GM18870 (cell line): Measurements from ENCODE around the gene GLRX2.
A peak's percentile ranks its signal among the peaks of the same experiment; 100 is the strongest.
"Not testable (repeated sequence)": the region's sequence is repeated elsewhere in the genome, so short reads cannot be mapped to it uniquely, and the experiment has no call there.

ENCODE experiments used
- ATAC-seq: cut with Tn5 transposase; IDR thresholded peaks from one replicate; pipeline ENCODE4 v1.9.1; 2021; ENCODE audit warnings: moderate library complexity; ENCODE audit not compliant: unreplicated experiment

GLRX2 gene

GRCh38 chr1:193068013-193068412 is 37.2 kb downstream of the GLRX2 start:
- no peak for ATAC-seq

- ATAC-seq: no peak
Observed at GRCh38 chr1:193066606-193067005, 38.6 kb downstream of the GLRX2 start.

- no peak for ATAC-seq
Observed at GRCh38 chr1:193065954-193066353, 39.3 kb downstream of the GLRX2 start.

GRCh38 chr1:193062698-193063463 is 42.3 kb downstream of the GLRX2 start:
- no peak for ATAC-seq

GRCh38 chr1:193060938-193061337 is 44.3 kb downstream of the GLRX2 start:
- no peak for ATAC-seq

- ATAC-seq: no peak
Observed at GRCh38 chr1:193060406-193060805, 44.8 kb downstream of the GLRX2 start.

GRCh38 chr1:193060115-193060403 is 45.2 kb downstream of the GLRX2 start:
- no peak for ATAC-seq

- peak; percentile 95 for ATAC-seq
Observed at GRCh38 chr1:193059282-193060114, 45.7 kb downstream of the GLRX2 start, which contains the start of the genes RO60 and UCHL5. Gene RO60 (plus strand): TSS chr1:193059612. CDS start chr1:193069055, 9,443 bp downstream. Gene UCHL5 (minus strand): TSS chr1:193059360. CDS start chr1:193059260, 100 bp downstream.

GRCh38 chr1:193058529-193059281 is 46.5 kb downstream of the GLRX2 start:
- ATAC-seq: peak; percentile 39

- no peak for ATAC-seq
Observed at GRCh38 chr1:193054169-193054675, 51.0 kb downstream of the GLRX2 start.

GRCh38 chr1:193048913-193049312 is 56.3 kb downstream of the GLRX2 start:
- not testable (repeated sequence) for ATAC-seq
